Measurements from ENCODE around the gene TMEM250.

Gene TMEM250

GRCh38 chr9:136079211-136079915 lies 39.3 kb downstream of the TMEM250 start:
- Histone ChIP-seq H3K4me3 (ENCODE audit: extremely low read depth, insufficient read depth, low read length, poor library complexity, severe bottlenecking) (no peak overlapping the region), H3K27ac (ENCODE audit: low read depth, low read length, severe bottlenecking) (no peak overlapping the region)
- WGBS, 2 experiments (ENCODE audit: insufficient coverage in 2 of 2): 79 to 84% methylated on average over 14 to 16 of the region's 16 CpGs

GRCh38 chr9:136078498-136079011 lies 40.1 kb downstream of the TMEM250 start:
- H3K27ac ChIP-seq (ENCODE audit: low read depth, low read length, severe bottlenecking): no peak overlapping the region
- peaks cover 21% of the 10 kb centered on the region for H3K4me1 ChIP-seq (ENCODE audit: control insufficient read depth, insufficient read depth, low read length, poor library complexity, severe bottlenecking)
- H3K36me3 ChIP-seq (ENCODE audit: control insufficient read depth, insufficient read depth, low read length): peaks cover 27% of the 10 kb centered on the region
- 94 to 96% methylated on average over 15 to 23 of the region's 27 CpGs for WGBS, 2 experiments (ENCODE audit: insufficient coverage in 2 of 2)
- H3K9me3 ChIP-seq (ENCODE audit: control insufficient read depth, low read length): no peaks in the 10 kb centered on the region
- H3K4me3 ChIP-seq (ENCODE audit: extremely low read depth, insufficient read depth, low read length, poor library complexity, severe bottlenecking): no peak overlapping the region

More at GRCh38 chr9:136079211-136079915, 39.3 kb downstream of the TMEM250 start:
- Histone ChIP-seq H3K36me3 (ENCODE audit: control insufficient read depth, insufficient read depth, low read length) (peaks cover 22% of the 10 kb centered on the region), H3K9me3 (ENCODE audit: control insufficient read depth, low read length) (no peaks in the 10 kb centered on the region), H3K4me1 (ENCODE audit: control insufficient read depth, insufficient read depth, low read length, poor library complexity, severe bottlenecking) (peaks cover 21% of the 10 kb centered on the region)

- Histone ChIP-seq H3K4me1 (ENCODE audit: control insufficient read depth, insufficient read depth, low read length, poor library complexity, severe bottlenecking) (peaks cover 21% of the 10 kb centered on the region), H3K9me3 (ENCODE audit: control insufficient read depth, low read length) (no peaks in the 10 kb centered on the region), H3K4me3 (ENCODE audit: extremely low read depth, insufficient read depth, low read length, poor library complexity, severe bottlenecking) (no peak overlapping the region), H3K27ac (ENCODE audit: low read depth, low read length, severe bottlenecking) (no peak overlapping the region), H3K36me3 (ENCODE audit: control insufficient read depth, insufficient read depth, low read length) (peaks cover 31% of the 10 kb centered on the region)
- 91 to 97% methylated on average over 7 to 9 of the region's 12 CpGs for WGBS, 2 experiments (ENCODE audit: insufficient coverage in 2 of 2)
Observed at GRCh38 chr9:136078024-136078423, 40.7 kb downstream of the TMEM250 start.

- H3K27ac ChIP-seq (ENCODE audit: low read depth, low read length, severe bottlenecking): no peak overlapping the region
- WGBS, 2 experiments (ENCODE audit: insufficient coverage in 2 of 2): 91 to 93% methylated on average over 2 to 4 of the region's 8 CpGs
- H3K36me3 ChIP-seq (ENCODE audit: control insufficient read depth, insufficient read depth, low read length): peaks cover 29% of the 10 kb centered on the region
- peaks cover 21% of the 10 kb centered on the region for H3K4me1 ChIP-seq (ENCODE audit: control insufficient read depth, insufficient read depth, low read length, poor library complexity, severe bottlenecking)
- H3K9me3 ChIP-seq (ENCODE audit: control insufficient read depth, low read length): no peaks in the 10 kb centered on the region
- H3K4me3 ChIP-seq (ENCODE audit: extremely low read depth, insufficient read depth, low read length, poor library complexity, severe bottlenecking): no peak overlapping the region
Observed at GRCh38 chr9:136077491-136077890, 41.2 kb downstream of the TMEM250 start.

DNA sequence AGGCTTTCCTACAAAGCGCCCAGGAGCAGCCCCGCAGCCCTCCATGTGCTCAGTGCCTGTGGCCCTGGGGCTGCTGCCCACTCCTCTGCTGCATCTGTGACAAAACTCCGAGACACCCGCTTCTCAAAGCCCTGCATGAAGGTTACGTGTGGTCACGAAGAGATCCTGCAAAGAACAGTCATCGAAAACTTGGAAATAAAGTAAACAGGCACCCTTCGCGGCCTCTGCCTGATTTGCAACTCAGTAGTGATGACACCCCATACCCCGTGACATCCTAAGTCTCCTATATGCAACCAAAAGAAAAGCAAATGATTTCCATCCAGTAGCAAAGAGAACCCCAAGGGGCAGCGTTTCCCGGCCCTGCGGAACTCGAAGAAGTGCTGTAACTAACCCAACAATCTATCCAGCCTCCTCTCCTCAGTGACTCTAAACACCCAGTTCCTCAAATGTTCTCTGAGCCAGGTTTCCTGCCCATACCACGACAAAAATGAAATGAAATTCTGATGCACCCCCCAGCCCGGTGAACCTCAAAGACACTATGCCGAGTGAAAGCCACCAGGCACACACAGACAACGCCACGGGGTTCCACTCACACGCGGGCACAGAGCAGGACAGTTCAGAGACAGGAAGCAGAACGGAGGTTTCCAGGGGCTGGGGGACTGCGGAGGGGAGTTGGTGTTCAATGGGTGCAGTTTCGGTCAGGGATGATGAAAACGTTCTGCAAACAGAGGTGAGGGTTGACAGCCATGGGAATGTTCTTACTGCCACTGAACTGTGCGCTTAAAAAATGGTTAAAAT lies 42.6 kb downstream of the TMEM250 start:
- WGBS, 2 experiments (ENCODE audit: insufficient coverage in 2 of 2): 90 to 95% methylated on average over 21 to 26 of the region's 26 CpGs

GRCh38 chr9:136075134-136075841 lies 43.4 kb downstream of the TMEM250 start:
- Histone ChIP-seq H3K9me3 (ENCODE audit: control insufficient read depth, low read length) (no peaks in the 10 kb centered on the region), H3K27ac (ENCODE audit: low read depth, low read length, severe bottlenecking) (no peak overlapping the region), H3K4me3 (ENCODE audit: extremely low read depth, insufficient read depth, low read length, poor library complexity, severe bottlenecking) (no peak overlapping the region), H3K4me1 (ENCODE audit: control insufficient read depth, insufficient read depth, low read length, poor library complexity, severe bottlenecking) (peaks cover 11% of the 10 kb centered on the region), H3K36me3 (ENCODE audit: control insufficient read depth, insufficient read depth, low read length) (peaks cover 29% of the 10 kb centered on the region)
- 93 to 94% methylated on average over 28 to 34 of the region's 35 CpGs for WGBS, 2 experiments (ENCODE audit: insufficient coverage in 2 of 2)

More for the DNA sequence above, 42.6 kb downstream of the TMEM250 start:
- Histone ChIP-seq H3K4me1 (ENCODE audit: control insufficient read depth, insufficient read depth, low read length, poor library complexity, severe bottlenecking) (peaks cover 15% of the 10 kb centered on the region), H3K9me3 (ENCODE audit: control insufficient read depth, low read length) (no peaks in the 10 kb centered on the region), H3K4me3 (ENCODE audit: extremely low read depth, insufficient read depth, low read length, poor library complexity, severe bottlenecking) (no peak overlapping the region), H3K36me3 (ENCODE audit: control insufficient read depth, insufficient read depth, low read length) (peaks cover 29% of the 10 kb centered on the region), H3K27ac (ENCODE audit: low read depth, low read length, severe bottlenecking) (no peak overlapping the region)

DNA sequence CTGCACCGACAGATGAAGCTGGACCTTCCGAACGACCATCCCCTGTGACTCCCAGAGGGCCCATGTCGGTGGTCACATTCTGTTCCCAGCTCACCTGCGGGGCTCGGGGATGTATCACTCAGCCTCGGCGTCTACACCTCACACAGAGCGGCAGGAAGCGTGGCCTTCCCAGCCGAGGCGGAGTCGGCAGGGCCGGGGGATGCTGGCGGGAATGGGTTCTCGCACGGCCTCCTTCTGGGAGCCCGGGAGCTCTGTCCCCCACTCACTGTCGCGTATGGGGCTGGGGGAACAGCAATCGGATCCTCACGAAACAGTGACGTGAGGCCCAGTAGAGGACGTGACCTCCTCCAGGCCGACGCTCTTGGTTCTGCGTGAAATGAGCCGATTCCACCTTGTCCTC lies 44.0 kb downstream of the TMEM250 start:
- Histone ChIP-seq H3K36me3 (ENCODE audit: control insufficient read depth, insufficient read depth, low read length) (peaks cover 29% of the 10 kb centered on the region), H3K9me3 (ENCODE audit: control insufficient read depth, low read length) (no peaks in the 10 kb centered on the region), H3K4me3 (ENCODE audit: extremely low read depth, insufficient read depth, low read length, poor library complexity, severe bottlenecking) (no peak overlapping the region), H3K4me1 (ENCODE audit: control insufficient read depth, insufficient read depth, low read length, poor library complexity, severe bottlenecking) (peaks cover 6% of the 10 kb centered on the region), H3K27ac (ENCODE audit: low read depth, low read length, severe bottlenecking) (no peak overlapping the region)
- 95 to 96% methylated on average over 28 of the region's 28 CpGs for WGBS, 2 experiments (ENCODE audit: insufficient coverage in 2 of 2)

Data from mesodermal cell (in vitro differentiated cells).